Dedifferentiated amniotic fluid mesenchymal stem cell (primary cell): ENCODE results near the gene OPCML.
A peak's percentile ranks its signal among the peaks of the same experiment; 100 is the strongest.

Experiments used
- DNase-seq: peaks from one replicate; pipeline ENCODE4 v3.0.0-alpha.2; 2016; ENCODE audit errors: extremely low spot score

OPCML gene

GRCh38 chr11:132744771-132745170 is 787.5 kb downstream of the OPCML start:
- peak; percentile 17 for DNase-seq

GRCh38 chr11:132743601-132744000 is 788.7 kb downstream of the OPCML start:
- no peak for DNase-seq

GRCh38 chr11:132742929-132743328 is 789.4 kb downstream of the OPCML start:
- no peak for DNase-seq

GRCh38 chr11:132734217-132734616 is 798.1 kb downstream of the OPCML start:
- peak; percentile 22 for DNase-seq

GRCh38 chr11:132728026-132728425 is 804.3 kb downstream of the OPCML start:
- no peak for DNase-seq

GRCh38 chr11:132721526-132721925 is 810.8 kb downstream of the OPCML start:
- no peak for DNase-seq

- DNase-seq = no peak
Measured at GRCh38 chr11:132719684-132720083, 812.6 kb downstream of the OPCML start.

- DNase-seq = no peak
Measured at GRCh38 chr11:132718711-132719671, 813.3 kb downstream of the OPCML start.

GRCh38 chr11:132717824-132718223 is 814.5 kb downstream of the OPCML start:
- no peak for DNase-seq

- no peak for DNase-seq
Measured at GRCh38 chr11:132716037-132716436, 816.3 kb downstream of the OPCML start.

- DNase-seq = no peak
Measured at GRCh38 chr11:132714859-132715440, 817.4 kb downstream of the OPCML start.

GRCh38 chr11:132712466-132712865 is 819.8 kb downstream of the OPCML start:
- DNase-seq = no peak

GRCh38 chr11:132704781-132705375 is 827.4 kb downstream of the OPCML start:
- no peak for DNase-seq

- DNase-seq = no peak
Measured at GRCh38 chr11:132692891-132693290, 839.4 kb downstream of the OPCML start.

GRCh38 chr11:132691848-132692550 is 840.3 kb downstream of the OPCML start:
- DNase-seq = no peak

- no peak for DNase-seq
Measured at GRCh38 chr11:132686886-132687285, 845.4 kb downstream of the OPCML start.

GRCh38 chr11:132685174-132685611 is 847.1 kb downstream of the OPCML start:
- peak; percentile 42 for DNase-seq

- no peak for DNase-seq
Measured at GRCh38 chr11:132683602-132684001, 848.7 kb downstream of the OPCML start.

GRCh38 chr11:132681971-132682370 is 850.3 kb downstream of the OPCML start:
- DNase-seq = no peak

GRCh38 chr11:132680584-132680983 is 851.7 kb downstream of the OPCML start:
- DNase-seq = no peak

- no peak for DNase-seq
Measured at GRCh38 chr11:132674151-132674550, 858.1 kb downstream of the OPCML start.

GRCh38 chr11:132671851-132672370 is 860.4 kb downstream of the OPCML start:
- DNase-seq = no peak
